HG03280 (cell line): Measurements from ENCODE around the gene B4GALT7.
"Not testable (repeated sequence)": the region's sequence is repeated elsewhere in the genome, so short reads cannot be mapped to it uniquely, and the experiment has no call there.

Experiments used
- ATAC-seq: cut with Tn5 transposase; IDR thresholded peaks from one replicate; pipeline ENCODE4 v1.9.1; 2021; ENCODE audit warnings: mild to moderate bottlenecking, moderate library complexity; ENCODE audit not compliant: unreplicated experiment

Gene B4GALT7, protein sequence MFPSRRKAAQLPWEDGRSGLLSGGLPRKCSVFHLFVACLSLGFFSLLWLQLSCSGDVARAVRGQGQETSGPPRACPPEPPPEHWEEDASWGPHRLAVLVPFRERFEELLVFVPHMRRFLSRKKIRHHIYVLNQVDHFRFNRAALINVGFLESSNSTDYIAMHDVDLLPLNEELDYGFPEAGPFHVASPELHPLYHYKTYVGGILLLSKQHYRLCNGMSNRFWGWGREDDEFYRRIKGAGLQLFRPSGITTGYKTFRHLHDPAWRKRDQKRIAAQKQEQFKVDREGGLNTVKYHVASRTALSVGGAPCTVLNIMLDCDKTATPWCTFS

DNA sequence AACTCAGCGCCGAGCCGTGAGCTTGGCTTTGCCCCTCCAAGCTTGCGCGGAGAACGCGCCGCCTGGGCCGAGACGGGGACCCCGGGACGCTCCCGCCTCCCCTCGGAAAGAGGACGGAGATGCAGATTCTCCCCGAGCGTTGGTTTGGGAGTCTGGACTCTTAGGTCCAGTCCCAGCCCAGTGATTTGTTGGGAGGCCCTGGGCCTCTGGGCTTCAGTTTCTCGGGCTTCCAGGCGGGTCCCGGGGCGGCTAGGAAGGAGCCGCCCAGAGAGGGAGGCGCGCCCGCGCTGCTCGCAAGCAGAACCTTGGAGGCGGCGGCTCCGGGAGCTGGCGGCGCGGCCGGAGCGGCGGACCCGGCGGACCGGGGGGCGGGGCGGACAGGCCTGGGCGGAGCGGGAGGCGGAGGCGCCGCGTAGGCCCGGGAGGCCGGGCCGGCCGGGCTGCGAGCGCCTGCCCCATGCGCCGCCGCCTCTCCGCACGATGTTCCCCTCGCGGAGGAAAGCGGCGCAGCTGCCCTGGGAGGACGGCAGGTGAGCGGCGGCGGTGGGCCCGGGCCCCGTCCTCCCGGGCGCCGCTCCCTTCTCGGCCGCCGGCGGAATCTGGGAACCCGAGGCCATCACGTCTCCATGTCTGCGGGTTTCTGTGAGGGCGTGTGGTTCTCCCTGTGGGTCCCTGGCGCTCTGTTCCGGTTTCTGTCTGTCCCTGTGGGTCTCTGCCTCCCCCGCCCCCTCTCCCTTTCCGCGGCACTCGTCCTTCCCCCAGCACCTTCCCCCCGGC, at the start of gene B4GALT7:
B4GALT7 (plus strand) TSS at position 402 of the 777 bp plus-strand sequence; CDS start at position 481, 79 bp downstream.
- peak; percentile 85 for ATAC-seq

DNA sequence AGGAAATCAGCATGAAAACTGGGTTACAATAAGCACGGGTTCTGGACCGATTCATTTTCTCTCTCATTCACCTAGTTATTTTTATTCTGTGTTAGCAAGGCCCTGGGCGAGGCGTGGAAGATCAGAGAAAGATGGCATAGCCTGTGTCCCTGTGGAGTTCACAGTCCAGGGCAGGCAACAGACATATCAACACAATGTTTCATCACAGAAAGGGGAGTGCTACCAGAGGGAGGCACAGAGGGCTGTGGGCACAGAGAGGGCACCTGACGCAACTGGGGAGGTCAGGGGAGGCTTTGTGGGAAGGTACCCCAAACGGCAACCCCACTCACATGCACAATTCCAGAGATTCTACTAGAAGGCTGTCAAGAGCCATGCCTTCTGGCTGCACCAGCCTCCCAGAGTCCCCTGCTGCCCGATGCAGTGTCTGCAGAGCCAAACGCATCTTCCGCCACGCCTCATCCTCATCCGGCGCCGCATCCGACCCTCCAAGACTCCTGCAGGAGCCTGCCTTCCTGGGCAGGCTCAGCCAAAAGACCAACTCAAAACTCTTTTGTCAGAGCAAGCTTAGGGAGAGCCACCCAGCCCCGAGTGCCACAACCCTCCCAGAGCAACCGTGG, 47.0 kb upstream of the B4GALT7 start:
- ATAC-seq, result no peak

DNA sequence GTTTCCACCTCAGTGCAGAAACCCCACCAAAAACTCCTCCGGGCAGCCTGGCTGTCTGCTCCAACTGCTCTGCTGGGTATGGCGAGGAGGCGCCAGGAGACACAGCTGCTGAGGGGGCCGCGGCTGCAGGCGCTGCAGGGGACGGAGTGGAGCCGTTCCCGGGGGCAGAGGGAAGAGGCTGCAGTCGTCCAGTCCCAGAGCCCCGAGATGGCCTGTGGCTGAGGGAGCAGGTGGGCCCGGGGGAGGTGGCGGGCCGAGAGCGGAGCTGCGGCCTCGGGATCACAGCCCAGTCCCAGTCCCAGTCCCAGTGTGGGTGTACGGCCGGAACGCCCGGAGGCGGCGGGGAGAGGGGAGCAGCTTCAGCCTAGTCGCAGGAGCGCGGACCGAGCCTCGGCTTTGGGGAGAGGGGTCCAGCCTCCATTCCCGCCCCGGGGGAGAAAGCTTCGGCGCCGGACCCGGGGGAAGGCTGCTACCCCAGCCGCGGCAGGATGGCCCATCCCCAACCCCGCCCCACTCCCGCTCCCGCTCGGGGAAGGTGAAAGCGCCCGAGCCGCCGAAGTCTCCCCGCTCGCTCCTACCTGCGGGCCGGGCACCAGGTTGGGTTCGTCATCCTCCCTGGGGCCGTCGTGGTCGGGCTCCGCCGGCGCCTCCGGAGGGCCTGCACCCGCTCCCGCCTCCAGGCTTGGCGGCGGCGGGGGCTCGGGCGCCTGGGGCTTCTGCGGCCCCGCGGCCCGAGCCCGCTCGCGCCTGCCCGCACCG, 46.1 kb upstream of the B4GALT7 start:
- ATAC-seq, result peak; percentile 46

DNA sequence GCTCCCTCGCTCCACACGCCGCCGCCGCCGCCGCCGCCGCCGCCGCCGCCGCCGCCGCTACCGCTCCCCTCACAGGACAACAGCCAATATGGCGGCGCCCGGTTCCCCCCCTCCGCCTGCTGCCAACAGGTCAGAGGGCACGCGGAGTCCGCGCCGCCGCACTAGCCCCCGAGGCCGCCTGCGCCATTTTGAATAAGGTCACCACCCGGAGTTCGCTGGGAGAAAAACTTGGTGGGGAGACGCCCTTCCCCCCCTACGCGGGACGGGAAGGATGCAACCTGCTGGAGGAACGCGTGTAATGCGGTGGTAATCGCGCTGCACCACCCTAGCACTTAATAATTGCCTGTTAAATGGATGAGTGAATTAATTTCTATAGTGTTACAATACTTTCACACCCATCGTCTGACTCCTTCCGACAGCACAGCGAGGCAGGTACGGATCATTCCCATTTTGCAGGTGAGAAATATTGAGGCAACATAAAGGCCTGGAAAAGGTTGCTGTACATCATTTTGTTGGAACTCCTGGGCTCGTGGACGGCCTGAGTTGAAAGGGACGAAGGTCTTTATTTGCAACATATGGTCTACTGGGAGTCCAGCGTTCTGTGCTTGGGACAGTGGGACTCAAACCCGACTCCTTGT, 45.3 kb upstream of the B4GALT7 start, which contains the start of gene FAM193B:
FAM193B (minus strand) TSS at position 90 of the 638 bp plus-strand sequence. CDS start 105 bp downstream, outside the sequence.
- peak; percentile 85 for ATAC-seq

DNA sequence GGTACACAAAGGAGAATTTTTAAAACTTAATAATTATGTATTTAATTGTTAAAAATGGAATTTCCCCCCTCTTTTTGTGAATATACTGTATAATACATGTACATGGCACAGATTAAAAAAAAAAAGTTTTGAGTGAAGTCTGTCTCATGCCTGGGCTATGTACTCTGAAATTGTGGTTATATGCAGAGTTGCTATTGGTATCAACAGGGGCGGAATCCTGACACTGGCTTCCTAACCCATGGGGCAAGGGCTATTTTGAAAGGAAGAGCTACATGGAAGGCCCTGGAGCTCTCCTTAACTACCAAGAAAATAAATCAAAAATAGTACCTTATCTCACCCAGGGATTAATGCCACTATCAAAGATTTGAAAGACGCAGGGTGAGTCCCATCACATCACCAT, 44.7 kb upstream of the B4GALT7 start:
- ATAC-seq, result no peak

DNA sequence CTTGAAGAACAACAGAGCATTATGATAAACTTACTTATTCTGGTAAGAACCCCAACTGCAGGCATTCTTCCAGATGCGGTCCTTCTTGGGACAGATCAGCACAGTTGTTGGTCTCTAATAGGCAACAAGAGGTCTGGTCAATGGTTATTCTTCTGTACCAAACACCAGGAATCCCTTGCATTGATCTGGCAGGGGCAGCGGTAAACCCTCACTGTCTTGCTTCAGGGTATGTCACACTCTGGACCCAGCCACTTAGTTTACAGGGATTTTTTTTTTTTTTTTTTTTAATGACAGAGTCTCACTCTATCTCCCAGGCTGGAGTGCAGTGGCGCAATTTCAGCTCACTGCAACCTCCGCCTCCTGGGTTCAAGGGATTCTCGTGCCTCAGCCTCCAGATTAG, 44.3 kb upstream of the B4GALT7 start:
- no peak for ATAC-seq

DNA sequence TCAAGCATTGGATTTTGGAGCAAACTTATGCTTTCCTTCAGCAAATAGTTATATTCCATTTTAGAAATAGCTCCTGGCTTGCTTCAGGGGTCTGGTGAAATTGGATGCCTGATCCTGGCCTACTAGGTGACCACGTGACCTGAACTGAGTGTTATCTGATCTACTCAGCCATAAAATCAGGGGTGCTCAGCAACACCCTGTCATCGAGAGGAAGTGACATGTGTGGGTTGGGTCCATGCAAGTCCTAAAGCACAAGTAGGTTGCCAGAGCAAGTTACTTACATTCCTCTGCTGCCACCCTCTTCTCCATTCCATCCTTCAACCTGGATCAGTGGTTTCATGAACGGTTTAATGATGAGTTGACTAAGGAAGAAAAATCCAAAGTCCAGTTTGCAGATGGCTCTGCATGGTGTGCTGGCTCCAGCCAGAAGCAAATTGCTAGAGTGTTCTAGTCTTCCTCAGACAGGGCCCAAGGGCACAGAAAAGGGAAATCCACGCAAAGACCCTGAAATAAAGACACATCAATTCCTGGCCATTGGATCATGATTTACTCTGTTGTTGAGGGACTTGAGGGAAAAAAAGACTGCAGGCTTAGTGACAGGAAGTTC, 42.8 kb upstream of the B4GALT7 start:
- ATAC-seq, result no peak

DNA sequence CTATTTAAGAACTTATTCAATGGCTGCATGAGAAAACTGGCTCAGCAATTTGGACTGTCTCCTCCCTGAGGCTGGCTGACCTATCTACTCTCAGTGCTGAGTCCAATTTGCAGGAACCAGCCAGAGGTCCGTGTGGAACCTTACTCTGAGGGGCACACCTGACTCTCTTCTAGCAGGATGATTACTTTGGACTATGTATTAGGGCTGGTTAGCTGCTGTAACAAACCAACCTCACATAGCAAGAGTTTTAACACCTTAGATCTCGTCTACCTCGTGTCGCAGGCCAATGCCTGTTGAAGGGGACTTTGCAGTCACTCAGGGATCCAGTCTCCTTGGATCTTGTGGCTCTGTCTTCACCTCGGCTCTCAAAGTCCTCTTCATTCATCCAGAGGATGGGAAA, 42.1 kb upstream of the B4GALT7 start:
- no peak for ATAC-seq

DNA sequence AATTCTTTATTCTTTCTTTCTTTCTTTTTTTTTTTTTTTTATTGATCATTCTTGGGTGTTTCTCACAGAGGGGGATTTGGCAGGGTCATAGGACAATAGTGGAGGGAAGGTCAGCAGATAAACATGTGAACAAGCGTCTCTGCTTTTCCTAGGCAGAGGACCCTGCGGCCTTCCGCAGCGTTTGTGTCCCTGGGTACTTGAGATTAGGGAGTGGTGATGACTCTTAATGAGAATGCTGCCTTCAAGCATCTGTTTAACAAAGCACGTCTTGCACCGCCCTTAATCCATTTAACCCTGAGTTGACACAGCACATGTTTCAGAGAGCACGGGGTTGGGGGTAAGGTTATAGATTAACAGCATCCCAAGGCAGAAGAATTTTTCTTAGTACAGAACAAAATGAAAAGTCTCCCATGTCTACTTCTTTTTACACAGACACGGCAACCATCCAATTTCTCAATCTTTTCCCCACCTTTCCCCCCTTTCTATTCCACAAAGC, 40.4 kb upstream of the B4GALT7 start:
- not testable (repeated sequence) for ATAC-seq

DNA sequence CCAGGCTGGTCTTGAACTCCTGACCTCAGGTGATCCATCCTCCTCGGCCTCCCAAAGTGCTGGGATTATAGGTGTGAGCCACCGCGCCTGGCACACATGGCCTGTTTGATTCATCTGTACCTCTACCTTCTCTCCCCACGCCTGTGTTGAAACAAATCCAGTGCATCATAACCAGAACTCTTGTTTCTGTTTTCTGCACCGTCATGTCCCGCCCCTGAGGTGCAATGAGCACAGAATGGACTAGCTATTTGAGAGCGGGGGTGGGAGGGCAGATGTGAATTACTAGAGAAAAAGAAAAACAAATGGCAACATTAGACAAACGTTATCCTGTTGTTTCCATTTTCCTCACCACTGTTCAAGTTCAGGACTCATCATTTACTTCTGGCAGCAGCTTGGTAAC, 34.9 kb upstream of the B4GALT7 start:
- no peak for ATAC-seq

DNA sequence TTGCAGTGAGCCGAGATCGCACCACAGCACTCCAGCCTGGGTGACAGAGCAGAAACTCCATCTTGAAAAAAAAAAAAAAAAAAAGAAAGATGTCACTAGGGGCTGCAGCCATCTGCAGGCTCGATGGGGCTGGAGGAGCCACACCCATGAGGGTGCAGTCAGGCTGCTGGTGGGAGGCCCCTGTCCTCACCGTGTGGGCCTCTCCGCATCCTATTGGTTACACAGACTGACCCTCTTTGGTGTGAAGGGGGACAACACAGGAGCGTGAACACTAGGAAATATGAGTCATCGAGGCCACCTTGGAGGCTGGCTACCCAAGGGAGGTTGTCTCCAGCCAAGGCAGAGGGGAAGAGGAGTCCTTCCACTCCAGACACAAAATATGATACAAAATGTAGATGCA, 31.6 kb upstream of the B4GALT7 start:
- ATAC-seq, result no peak

DNA sequence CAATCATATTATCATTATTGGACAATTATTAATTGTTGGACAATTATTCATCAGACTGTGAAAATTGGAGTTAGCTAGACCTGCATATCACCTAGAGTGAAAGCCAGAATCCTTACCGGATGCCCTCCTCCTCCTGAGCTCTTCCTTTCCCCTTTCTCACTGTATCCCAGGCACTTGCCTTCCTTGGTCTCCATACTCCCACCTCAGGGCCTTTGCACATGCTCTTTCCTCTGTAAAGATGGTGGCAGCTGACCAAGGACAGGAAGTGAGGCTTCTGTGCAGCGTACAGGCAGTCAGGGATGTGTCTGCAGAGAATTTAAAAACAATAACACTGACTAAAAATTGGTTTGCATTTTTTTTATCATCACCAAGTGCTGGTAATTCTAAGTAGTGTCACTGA, 30.0 kb upstream of the B4GALT7 start:
- ATAC-seq, result no peak

DNA sequence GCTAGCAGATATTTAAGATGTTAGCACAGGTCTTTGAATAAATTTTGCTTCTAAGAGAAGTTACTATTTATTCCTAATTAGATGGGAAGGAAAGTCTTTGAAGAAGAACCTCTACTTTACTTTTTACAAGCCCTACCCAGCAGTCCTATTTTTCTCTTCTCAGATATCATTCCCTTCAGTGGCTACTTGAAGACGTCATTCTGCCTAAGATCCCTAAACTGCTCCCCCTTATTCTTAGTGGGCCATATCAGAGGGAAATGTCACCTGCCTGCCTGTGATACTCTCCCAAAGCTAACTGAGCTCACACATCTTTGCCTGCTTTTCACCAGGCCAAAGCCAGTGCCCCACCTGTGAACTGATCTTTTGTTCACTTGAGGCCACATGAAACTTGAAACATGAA, 24.4 kb upstream of the B4GALT7 start:
- ATAC-seq, result no peak

DNA sequence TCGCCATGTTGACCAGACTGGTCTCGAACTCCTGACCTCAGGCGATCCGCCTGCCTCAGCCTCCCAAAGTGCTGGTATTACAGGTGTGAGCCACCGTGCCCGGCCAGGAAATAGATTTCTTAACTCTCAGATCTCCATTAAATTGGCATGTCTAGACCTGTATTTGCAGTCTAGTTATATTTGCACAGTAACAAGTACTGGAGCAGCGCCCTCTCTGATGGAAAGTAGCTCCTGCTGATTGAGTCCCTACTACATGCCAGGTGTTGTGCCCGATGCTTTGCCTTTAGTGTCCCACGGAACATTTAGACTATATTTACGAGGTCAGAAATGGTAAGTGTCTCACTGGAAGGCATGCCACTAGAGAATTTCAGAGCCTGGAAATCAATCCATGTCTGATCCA, 23.8 kb upstream of the B4GALT7 start:
- ATAC-seq, result no peak

DNA sequence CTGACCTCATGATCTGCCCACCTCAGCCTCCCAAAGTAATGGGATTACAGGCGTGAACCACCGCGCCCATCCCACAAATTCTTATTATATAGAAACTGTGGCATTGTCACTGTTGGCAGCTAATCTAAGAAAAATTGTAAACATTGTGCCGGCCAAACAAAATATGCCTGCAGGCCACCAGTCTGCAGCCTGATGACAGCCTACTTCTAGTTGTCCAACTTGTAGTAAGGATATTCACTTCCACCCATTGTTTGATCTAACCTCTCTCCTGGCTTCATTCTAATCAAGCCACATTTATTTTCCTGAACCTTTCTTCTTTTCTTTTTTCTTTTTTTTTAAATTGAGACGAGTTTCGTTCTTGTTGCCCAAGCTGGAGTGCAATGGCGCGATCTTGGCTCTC, 21.6 kb upstream of the B4GALT7 start:
- ATAC-seq, result no peak

DNA sequence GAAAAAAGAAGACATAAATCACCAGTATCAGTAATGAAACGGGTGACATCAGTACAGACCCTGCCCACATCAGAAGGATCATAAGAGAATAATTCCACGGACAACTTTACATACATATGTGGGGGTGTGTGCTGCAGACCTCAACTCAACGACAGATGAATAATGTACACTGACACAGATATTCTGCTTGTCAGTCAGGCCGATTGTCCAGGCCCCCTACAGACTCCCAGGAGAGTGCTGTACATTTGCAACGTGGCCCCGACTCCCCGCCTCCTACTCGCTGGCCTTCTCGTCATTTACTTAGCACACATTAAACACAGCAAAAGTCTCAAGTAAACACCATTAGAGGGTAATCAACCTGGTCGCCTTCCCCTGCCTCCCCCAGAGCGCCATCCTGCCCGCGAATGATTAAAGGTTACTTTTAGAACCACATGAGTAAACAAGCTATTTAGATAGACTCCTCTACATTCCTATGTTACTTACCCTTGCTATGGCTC, 11.5 kb upstream of the B4GALT7 start:
- ATAC-seq, result no peak

DNA sequence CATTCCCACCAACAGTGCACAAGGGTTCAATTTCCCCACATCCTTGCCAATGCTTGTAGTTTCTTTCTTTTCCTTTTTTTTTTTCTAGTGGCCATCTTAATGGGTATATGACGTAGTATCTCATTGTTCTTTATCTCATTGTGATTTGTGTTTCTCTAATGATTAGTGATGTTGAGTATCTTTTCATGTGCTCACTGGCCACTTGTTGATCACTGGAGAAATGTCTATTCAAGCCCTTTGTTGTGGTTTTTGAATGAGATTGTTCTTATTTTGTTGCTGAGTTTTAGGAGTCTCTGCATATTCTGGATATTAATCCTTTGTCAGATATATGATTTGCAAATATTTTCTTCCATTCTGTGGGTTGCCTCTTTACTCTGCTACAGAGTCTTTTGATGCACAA, 9.5 kb upstream of the B4GALT7 start:
- ATAC-seq, result no peak

DNA sequence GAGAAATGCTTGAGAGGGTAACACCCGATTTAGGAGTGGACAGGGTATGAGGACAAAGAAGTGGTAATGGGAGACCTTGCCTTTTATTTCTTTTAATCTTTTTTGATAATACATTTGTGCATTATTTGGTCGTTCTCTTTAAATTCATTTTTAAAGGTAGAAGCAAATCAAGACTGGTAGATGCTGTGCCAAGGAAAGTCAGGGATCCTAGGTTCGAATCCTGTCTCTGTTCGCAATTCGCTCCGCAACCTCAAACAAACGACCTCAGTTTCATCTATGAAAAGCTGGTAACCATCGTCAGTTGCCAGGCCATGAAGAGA, 8.3 kb upstream of the B4GALT7 start:
- ATAC-seq, result no peak

DNA sequence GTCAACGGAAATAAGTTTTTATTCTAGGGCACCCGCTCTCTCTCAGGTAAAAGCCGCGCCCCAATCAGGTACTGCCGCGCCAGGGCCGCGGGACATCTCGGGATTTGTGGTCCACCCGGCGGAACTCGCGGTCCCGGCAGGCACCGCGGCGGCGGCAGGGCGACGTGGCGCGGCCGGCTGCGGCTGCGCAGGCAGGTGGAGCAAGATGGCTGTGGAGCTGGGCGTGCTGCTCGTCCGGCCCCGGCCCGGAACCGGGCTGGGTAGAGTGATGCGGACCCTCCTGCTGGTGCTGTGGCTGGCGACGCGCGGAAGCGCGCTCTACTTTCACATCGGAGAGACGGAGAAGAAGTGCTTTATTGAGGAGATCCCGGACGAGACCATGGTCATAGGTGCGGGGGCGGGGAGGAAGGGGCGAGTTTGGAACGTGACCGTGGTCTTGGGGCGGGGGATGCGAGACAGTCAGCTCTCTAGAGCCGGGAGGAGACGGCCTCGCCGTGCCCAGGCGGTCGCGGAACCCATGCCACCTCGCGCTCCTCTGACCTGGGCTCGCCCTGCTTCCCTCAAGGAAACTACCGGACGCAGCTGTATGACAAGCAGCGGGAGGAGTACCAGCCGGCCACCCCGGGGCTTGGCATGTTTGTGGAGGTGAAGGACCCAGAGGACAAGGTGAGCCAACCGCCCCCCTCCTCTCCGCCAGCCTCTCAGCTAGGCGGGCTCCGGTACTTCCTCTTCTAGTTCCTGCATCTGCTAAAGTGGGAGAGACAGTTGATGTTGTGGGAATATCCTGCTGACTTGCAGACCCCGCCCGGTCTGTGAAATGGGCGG, 7.7 kb upstream of the B4GALT7 start, which contains the start of gene TMED9:
TMED9 (plus strand) TSS at position 194 of the 825 bp plus-strand sequence; CDS start at position 206, 12 bp downstream.
- ATAC-seq, result peak; percentile 94
